Heart left ventricle (tissue), 13 donors: ENCODE measurements around the gene PBX3.

Experiments
- CTCF ChIP-seq, 12 donors: fragments of 200-600 bp; sonication (generic) in 4 of 12; IDR thresholded peaks; one replicate each; pipeline versions ENCODE4 v1.5.0 to v1.8.0; 2018 to 2022; ENCODE audit warnings: antibody characterized with exemption in 12 of 12, mild to moderate bottlenecking in 5 of 12
- POLR2A ChIP-seq, 2 donors: fragments of 450-650 bp; IDR thresholded peaks; one replicate each; pipeline ENCODE4 v1.6.1; 2017; ENCODE audit warnings: antibody characterized with exemption in 2 of 2, mild to moderate bottlenecking in 2 of 2, moderate library complexity in 2 of 2
- donor health status: ischemic (EF 13 %, LVEDD 7.1; RV severe dilation, severe dysfunction).
- donor health status: DM: no; HTN: yes; CAD: no.
- donor health status: DM: no; HTN: no; CAD: no.
- donor health status: ischemic (EF 25% LVEDD 6.9; RV normal size, moderate dysfunction).
- donor health status: ischemic (EF 25% LVEDD 5.7; RV mildly dilated, moderate dysfunction).
- donor health status: ischemic (EF 35%, LVEDD 5.7; RV mildly dilated, moderate dysfunction).
- donor health status: nonischemic (EF 11% LVEDD 7.7; RV severe dilation, severe dysfunction).
- donor health status: DM: yes; HTN: yes; CAD: no.
- donor health status: PGD.
- donor health status: ischemic (EF 29% LVEDD 5.4; RV normal size, mild dysfunction).
- donor health status: nonischemic (EF 23%, LVEDD 6.1; RV moderate dilation, normal function).

- TF ChIP-seq POLR2A (IDR thresholded peaks at IDR 0.05) = no peak
- no peak for TF ChIP-seq CTCF (IDR thresholded peaks at IDR 0.05)
Observed at GRCh38 chr9:125942125-125942524, 195.0 kb downstream of the PBX3 start.
